Measurements from ENCODE around the gene C4BPB. TPM values are rescaled to one million over a fixed set of nuclear protein-coding genes. Genes with fewer than 3 reads are reported as not detected.

C4BPB gene
- total RNA-seq, 2 experiments from 2014 or later, result 0.81 to 1.1 TPM

DNA sequence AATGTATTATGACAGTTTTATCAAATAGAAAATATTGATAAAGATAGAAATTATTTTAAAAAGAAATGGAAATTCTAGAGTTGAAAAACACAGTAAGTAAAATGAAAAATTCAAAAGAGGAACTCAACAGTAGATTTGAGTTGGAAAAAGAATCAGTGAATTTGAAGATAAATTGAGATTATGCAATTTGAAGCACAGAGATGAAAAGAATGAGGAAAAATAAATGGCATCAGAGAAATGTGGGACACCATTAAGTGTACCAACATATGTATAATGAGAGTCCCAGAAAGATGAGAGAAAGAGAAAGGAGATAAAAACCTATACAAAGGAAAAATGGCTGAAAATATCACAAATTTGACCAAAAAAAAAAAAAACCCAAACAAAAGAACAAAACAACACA, 40.4 kb downstream of the C4BPB start:
- no peak overlapping the region for H3K27ac Mint-ChIP-seq
- no peaks in the 10 kb centered on the region for H3K27me3 Mint-ChIP-seq (ENCODE audit: low read depth)
- intact Hi-C loops (cut with micrococcal nuclease), result no loop called here
- peaks cover 1% of the 10 kb centered on the region for H3K36me3 Mint-ChIP-seq (ENCODE audit: low read depth)
- H3K4me1 Mint-ChIP-seq (ENCODE audit: low read depth), result no peaks in the 10 kb centered on the region
- no peak for DNase-seq
- H3K4me3 Mint-ChIP-seq, result no peak overlapping the region
- CTCF ChIA-PET, result interaction anchor here (0.6 kb wide), 1 partner anchor 375 kb away, joined by 3 read pairs; no protein-coding TSS in a partner anchor
- H3K9me3 Mint-ChIP-seq, result peaks cover 28% of the 10 kb centered on the region

DNA sequence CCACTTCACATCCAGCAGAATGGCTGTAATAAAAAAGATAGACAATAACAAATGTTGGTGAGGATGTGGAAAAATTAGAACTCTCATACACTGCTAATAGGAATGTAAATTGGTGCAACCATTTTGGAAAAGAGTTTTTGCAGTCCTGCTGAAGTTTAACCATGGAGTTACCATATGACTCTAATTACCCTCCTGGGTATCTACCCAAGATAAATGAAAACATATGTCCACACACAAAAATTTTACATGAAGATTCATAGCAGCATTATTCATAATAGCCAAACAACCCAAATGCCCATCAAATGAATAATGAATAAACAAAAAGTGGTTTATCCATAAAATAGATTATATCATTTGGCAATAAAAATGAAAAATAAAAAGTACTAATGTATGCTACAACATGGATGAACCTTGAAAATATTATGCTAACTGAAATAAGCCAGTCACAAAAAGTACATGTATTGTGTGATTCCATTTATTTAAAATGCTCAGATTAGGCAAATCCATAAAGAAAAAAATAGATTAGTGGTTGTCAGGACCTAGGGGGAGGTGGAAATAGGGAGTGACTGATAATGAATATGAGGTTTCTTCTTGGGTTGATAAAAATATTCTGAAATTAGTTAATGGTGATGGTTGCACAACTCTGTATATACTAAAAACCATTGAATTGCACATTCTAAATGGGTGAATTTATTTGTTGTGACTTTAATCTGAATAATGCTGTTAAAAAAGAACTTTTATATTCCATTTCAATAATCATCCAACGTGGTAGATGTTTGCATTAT, 41.8 kb downstream of the C4BPB start:
- Mint-ChIP-seq H3K36me3 (ENCODE audit: low read depth) (peaks cover 1% of the 10 kb centered on the region), H3K4me3 (no peak overlapping the region), H3K27ac (no peak overlapping the region), H3K27me3 (ENCODE audit: low read depth) (no peaks in the 10 kb centered on the region), H3K4me1 (ENCODE audit: low read depth) (no peaks in the 10 kb centered on the region), H3K9me3 (peaks cover 28% of the 10 kb centered on the region)
- CTCF ChIA-PET, result no interaction called here
- DNase-seq, result no peak
- intact Hi-C loops (cut with micrococcal nuclease), result no loop called here

GRCh38 chr1:207131163-207131562, 42.5 kb downstream of the C4BPB start:
- Mint-ChIP-seq H3K4me1 (ENCODE audit: low read depth) (no peaks in the 10 kb centered on the region), H3K9me3 (peaks cover 28% of the 10 kb centered on the region), H3K27ac (no peak overlapping the region), H3K4me3 (no peak overlapping the region), H3K36me3 (ENCODE audit: low read depth) (peaks cover 1% of the 10 kb centered on the region), H3K27me3 (ENCODE audit: low read depth) (no peaks in the 10 kb centered on the region)
- no peak for DNase-seq
- CTCF ChIA-PET, result no interaction called here
- intact Hi-C loops (cut with micrococcal nuclease), result no loop called here

DNA sequence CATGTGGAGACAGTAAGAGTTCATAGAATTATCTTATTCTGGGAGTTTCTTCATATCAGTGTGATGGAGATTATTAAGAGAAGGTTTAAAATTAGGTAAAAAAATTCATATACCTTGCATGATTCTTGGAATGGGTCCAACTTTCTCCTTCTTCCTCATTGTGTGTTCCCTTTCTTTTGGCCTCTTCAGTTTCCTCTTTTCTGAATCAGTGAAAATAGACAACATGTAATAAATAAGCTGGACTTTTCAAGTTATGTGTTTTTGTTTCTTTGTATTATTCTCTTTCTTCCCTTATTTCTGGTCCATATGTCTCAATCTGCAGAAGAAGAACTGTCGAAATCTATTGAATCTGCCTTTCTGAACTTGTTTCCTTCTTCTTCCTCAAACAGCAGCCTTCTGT, 45.9 kb downstream of the C4BPB start:
- CTCF ChIA-PET, result no interaction called here
- H3K4me3 Mint-ChIP-seq, result no peak overlapping the region
- H3K27me3 Mint-ChIP-seq (ENCODE audit: low read depth), result no peaks in the 10 kb centered on the region
- no peak overlapping the region for H3K27ac Mint-ChIP-seq
- intact Hi-C loops (cut with micrococcal nuclease), result no loop called here
- peaks cover 10% of the 10 kb centered on the region for H3K9me3 Mint-ChIP-seq
- no peaks in the 10 kb centered on the region for H3K36me3 Mint-ChIP-seq (ENCODE audit: low read depth)
- H3K4me1 Mint-ChIP-seq (ENCODE audit: low read depth), result no peaks in the 10 kb centered on the region
- no peak for DNase-seq

DNA sequence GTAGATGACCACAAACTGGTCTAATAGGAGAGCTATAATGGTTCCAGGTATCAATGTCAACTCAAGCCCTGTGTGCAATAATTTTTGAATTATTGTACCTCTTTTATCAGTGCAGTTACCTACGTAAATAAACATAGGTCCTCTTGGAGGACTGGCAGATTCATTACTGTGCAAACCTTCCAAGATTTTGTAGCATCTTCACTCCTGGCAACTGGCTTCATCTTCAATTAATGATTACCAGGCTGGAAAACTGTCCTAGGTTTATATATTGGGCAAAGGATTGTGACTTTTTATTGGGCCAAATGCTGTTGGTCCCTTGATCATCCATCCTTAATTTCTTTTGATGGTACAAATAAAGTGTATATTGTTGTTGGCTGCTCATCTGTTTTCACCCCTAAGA, 51.0 kb downstream of the C4BPB start:
- Mint-ChIP-seq H3K4me1 (ENCODE audit: low read depth) (no peaks in the 10 kb centered on the region), H3K36me3 (ENCODE audit: low read depth) (no peaks in the 10 kb centered on the region), H3K9me3 (no peaks in the 10 kb centered on the region), H3K27ac (no peak overlapping the region), H3K27me3 (ENCODE audit: low read depth) (no peaks in the 10 kb centered on the region), H3K4me3 (no peak overlapping the region)
- CTCF ChIA-PET, result interaction anchor here (1.1 kb wide), 1 partner anchor 481 kb away, joined by 3 read pairs; no protein-coding TSS in a partner anchor
- intact Hi-C loops (cut with micrococcal nuclease), result no loop called here
- DNase-seq, result no peak

- Mint-ChIP-seq H3K27me3 (ENCODE audit: low read depth) (no peaks in the 10 kb centered on the region), H3K4me3 (no peak overlapping the region), H3K36me3 (ENCODE audit: low read depth) (no peaks in the 10 kb centered on the region), H3K9me3 (no peaks in the 10 kb centered on the region), H3K27ac (no peak overlapping the region), H3K4me1 (ENCODE audit: low read depth) (no peaks in the 10 kb centered on the region)
- no peak for DNase-seq
- intact Hi-C loops (cut with micrococcal nuclease), result no loop called here
- CTCF ChIA-PET, result interaction anchor here (0.6 to 1.1 kb wide), 2 partner anchors 341 to 480 kb away, joined by 3 to 4 read pairs; no protein-coding TSS in a partner anchor
These were observed 51.9 kb downstream of the C4BPB start for GRCh38 chr1:207140536-207140935.

DNA sequence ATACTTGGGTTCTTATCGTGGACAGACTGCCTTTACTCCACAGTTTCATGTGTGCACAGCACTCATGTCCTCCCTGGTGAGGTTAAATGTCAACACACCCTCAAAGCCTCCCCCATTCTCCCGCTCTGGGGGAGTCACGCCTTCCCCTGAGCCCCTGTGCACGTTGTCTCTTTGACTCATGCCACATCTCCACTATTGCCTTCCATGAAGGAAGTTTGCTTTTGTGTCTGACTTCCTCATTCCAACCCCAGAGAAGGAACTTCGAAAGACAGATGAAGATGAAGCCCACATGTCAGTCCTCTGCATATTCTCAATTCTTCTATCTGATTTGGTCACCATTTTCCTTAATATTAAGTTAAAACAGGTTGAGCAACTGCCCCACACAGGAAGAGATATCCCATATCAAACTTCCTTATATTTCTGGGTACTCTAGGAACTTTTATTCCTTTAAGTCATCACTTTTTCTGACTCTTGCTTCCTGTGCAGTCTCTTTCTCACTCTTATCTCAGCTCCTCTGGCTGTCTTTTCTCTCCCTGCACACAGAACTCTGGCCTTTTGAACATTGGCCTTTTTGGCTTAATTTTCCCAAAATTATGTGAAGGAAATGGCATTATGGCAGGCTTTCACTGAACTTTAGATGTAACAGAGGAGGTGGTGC, 56.9 kb downstream of the C4BPB start:
- Mint-ChIP-seq H3K36me3 (ENCODE audit: low read depth) (no peaks in the 10 kb centered on the region), H3K4me1 (ENCODE audit: low read depth) (no peaks in the 10 kb centered on the region), H3K9me3 (no peaks in the 10 kb centered on the region), H3K27me3 (ENCODE audit: low read depth) (no peaks in the 10 kb centered on the region), H3K27ac (no peak overlapping the region), H3K4me3 (no peak overlapping the region)
- CTCF ChIA-PET, result no interaction called here
- intact Hi-C loops (cut with micrococcal nuclease), result no loop called here
- DNase-seq, result no peak

Other genes with a start within 250 kb of the C4BPB start
- under 1 TPM in 1 of 2 experiments, not detected in 1; 0.31 TPM for gene IL20, start 223.2 kb upstream of the C4BPB start, total RNA-seq
- gene IL24, start 191.4 kb upstream of the C4BPB start, total RNA-seq, result 10 to 100 TPM; 44.0 to 46.7 TPM
- gene FCMR, start 166.9 kb upstream of the C4BPB start, total RNA-seq, result 10 to 100 TPM; 49.6 to 52.1 TPM
- gene PIGR, start 142.4 kb upstream of the C4BPB start, total RNA-seq, result under 1 TPM in 1 of 2 experiments, not detected in 1; 0.10 TPM
- gene FCAMR, start 118.4 kb upstream of the C4BPB start, total RNA-seq, result not detected
- gene C1orf116, start 56.1 kb upstream of the C4BPB start, total RNA-seq, result not detected
- 1 to 10 TPM; 8.6 to 8.8 TPM for gene YOD1, start 37.7 kb upstream of the C4BPB start, total RNA-seq
- gene PFKFB2, start 35.6 kb upstream of the C4BPB start, total RNA-seq, result 1 to 10 TPM; 3.4 to 6.2 TPM
- gene C4BPA, start 15.4 kb downstream of the C4BPB start, total RNA-seq, result not detected
- gene CD55, start 232.8 kb downstream of the C4BPB start, total RNA-seq, result 10 to 100 TPM; 62.1 to 66.0 TPM

Measured in activated naive CD4-positive, alpha-beta T cell treated with anti-CD3 and anti-CD28 coated beads for 36 hours (primary cell).